ENCODE results near the gene KCNIP1.

The KCNIP1 gene

DNA sequence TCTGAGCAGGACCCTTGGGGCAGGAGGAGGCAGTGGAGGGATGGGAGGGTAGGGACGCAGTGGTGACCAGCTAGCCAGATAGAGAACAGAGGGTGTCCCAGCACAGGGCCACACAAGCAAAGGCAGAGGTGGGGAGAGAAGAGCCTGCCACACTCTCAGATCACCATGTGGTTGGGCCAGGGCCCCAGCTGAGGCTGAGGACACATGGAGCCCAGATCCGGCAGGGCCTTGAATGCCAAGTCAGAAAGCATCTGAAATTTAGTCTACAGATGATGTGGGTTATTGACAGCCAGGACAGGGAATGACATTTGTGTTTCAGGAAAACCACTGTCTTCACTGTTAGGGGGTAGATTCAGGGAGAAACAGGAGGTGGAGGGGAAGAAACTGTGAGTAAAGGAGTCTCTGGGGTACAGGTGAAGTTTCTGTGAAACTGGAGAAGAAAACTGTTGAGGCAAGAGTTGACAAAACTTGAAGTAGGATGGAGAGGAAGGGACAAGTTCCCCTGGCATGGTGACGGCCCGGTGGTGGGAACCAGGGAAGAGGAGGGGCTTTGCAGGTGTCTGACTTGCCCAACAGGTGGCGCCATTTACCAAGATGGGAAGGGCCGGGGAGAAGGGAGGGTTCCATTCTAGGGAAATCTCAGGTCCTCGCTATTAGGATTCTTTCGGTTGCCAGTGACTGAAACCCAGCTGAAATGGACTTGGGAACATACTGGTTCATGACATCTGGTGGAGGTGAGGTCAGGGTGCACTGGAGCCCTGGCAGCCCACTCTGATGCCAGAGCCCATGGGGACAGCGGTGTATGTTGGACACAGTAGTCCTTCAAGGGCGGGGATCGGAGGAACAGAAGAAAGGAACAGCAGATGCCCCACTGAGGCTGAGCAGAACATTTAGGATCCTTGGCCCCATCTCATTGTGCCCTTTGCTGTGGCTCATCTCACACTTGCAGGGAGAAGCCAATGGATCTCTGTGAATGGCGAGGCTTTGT, 100.1 kb downstream of the KCNIP1 start:
- H3K4me3 Mint-ChIP-seq: no peak overlapping the region
- H3K36me3 Mint-ChIP-seq: no peaks in the 10 kb centered on the region
- H3K9me3 Mint-ChIP-seq: no peaks in the 10 kb centered on the region
- DNase-seq (ENCODE audit: low spot score in 2 of 2) (no peak), ATAC-seq (ENCODE audit: low read depth) (no peak)
- H3K4me1 Mint-ChIP-seq: no peaks in the 10 kb centered on the region
- H3K27me3 Mint-ChIP-seq: peaks cover 10% of the 10 kb centered on the region
- no peak overlapping the region for H3K27ac Mint-ChIP-seq

DNA sequence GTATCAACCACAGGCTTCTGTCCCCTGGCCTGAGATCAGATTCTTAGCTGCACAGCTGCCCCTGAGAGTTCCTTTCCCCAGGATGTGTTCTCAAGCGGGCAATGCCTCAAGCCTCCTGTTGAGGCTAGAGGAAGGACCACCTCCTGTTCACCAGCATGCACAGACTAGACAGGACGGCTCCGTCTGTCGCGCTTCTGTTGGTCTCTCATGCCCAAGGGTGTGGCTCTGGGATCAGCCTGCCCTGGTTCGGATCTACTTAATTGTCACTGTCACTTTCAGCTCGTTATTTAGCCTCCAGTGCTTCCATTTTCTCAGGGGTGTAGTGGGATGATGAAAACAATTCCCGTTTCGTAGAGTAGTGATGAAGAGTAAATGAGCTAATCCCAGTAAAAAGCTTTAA, 103.1 kb downstream of the KCNIP1 start:
- no peak overlapping the region for H3K4me3 Mint-ChIP-seq
- ATAC-seq (ENCODE audit: low read depth): no peak
- no peak overlapping the region for H3K27ac Mint-ChIP-seq
- peaks cover 7% of the 10 kb centered on the region for H3K27me3 Mint-ChIP-seq
- H3K9me3 Mint-ChIP-seq: no peaks in the 10 kb centered on the region
- no peak for DNase-seq (ENCODE audit: low spot score in 2 of 2)
- no peaks in the 10 kb centered on the region for H3K4me1 Mint-ChIP-seq
- no peaks in the 10 kb centered on the region for H3K36me3 Mint-ChIP-seq

DNA sequence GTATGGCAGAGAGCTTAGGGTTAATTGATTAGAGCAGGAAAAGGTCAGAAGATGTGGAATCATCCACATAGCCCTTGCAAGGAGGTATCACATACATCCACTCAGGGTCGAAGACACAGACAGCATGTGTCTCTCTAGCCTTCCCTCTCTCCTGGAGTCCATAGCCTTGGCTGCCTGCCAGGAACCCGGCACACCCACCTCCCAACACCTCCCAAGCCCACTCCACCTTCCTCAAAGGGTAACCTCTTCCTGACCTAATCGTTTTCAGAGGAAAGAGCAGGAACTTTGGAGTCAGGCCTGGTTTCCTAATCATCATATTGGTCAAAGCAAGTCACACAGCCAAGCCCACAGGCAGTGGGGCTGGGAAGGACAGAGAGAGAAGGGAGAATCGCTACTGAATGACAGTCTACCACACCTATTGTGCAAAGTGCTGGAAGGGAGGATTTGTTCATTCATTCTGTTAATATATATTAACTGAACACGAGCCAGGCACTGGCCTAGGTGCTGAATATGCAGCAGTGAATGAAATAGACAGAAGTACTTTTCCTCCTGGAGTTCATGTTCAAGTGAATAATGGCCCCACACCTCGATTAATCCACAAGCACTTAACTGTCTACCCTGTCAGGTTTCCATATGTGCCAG, 107.8 kb downstream of the KCNIP1 start:
- no peaks in the 10 kb centered on the region for H3K36me3 Mint-ChIP-seq
- no peaks in the 10 kb centered on the region for H3K9me3 Mint-ChIP-seq
- ATAC-seq (ENCODE audit: low read depth) (no peak), DNase-seq (ENCODE audit: low spot score in 2 of 2) (no peak)
- no peak overlapping the region for H3K4me3 Mint-ChIP-seq
- H3K27me3 Mint-ChIP-seq: peaks cover 10% of the 10 kb centered on the region
- H3K4me1 Mint-ChIP-seq: no peaks in the 10 kb centered on the region
- H3K27ac Mint-ChIP-seq: no peak overlapping the region

DNA sequence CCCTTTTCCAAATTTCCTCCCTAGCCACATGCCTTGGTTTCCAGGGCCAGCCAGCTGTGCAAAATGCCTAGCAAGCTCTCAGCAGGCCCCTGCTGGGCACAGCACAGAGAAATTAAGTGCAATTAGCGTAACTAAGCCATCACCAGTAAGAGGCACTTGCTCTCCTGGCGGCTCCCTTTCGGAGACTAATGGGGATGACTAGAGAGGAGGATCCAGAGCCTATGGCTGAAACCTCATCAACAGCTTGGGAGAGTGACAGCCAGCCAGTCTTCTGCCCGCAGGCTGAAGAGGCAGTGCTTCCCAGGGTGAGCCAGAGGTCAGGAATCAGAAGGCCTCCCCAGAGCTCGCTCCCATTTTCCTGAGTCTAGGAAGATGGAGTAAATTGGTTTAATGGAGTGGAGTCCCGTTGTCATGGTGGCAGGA, 108.4 kb downstream of the KCNIP1 start:
- no peaks in the 10 kb centered on the region for H3K4me1 Mint-ChIP-seq
- no peaks in the 10 kb centered on the region for H3K9me3 Mint-ChIP-seq
- DNase-seq (ENCODE audit: low spot score in 2 of 2): no peak
- ATAC-seq (ENCODE audit: low read depth): no peak
- H3K36me3 Mint-ChIP-seq: no peaks in the 10 kb centered on the region
- H3K4me3 Mint-ChIP-seq: no peak overlapping the region
- no peak overlapping the region for H3K27ac Mint-ChIP-seq
- peaks cover 12% of the 10 kb centered on the region for H3K27me3 Mint-ChIP-seq

DNA sequence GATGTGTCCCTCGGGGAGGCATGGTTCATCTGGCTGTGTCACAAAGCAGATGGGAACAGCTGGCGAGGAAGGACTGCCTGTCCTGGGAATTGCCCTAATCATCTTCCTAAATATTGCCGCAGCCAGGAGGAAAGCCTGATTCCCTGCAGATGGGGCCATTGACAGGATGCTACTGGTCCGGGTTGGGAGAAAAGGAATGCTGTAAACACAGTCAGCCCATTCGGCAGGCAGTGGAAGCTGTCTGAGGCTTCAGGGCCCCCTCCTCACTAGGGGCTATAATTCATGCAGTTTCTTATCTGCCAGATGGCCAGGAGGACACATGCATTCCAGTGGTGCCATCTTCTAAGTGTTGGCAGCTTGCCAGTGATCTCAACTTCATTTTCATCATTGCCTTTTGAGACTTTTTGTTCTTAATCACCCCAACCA, 110.3 kb downstream of the KCNIP1 start:
- Mint-ChIP-seq H3K4me3 (no peak overlapping the region), H3K27me3 (peaks cover 11% of the 10 kb centered on the region), H3K36me3 (no peaks in the 10 kb centered on the region), H3K9me3 (no peaks in the 10 kb centered on the region), H3K4me1 (no peaks in the 10 kb centered on the region), H3K27ac (no peak overlapping the region)
- ATAC-seq (ENCODE audit: low read depth) (no peak), DNase-seq (ENCODE audit: low spot score in 2 of 2) (no peak)

DNA sequence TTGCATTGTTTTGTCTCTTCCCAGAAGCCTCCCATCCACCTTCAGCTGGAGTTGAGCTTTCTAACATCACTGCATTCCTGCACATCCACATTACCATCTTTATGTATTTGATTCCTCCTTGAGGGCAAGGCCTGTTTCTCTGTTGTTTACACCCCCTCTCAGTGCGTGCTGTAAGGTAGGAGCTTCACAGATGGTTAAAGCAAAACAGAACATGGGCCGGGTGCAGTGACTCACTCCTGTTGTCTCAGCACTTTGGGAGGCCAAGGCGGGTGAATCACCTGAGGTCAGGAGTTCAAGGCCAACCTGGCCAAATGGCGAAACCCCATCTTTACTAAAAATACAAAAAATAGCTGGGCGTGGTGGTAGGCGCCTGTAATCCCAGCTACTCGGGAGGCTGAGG, 110.9 kb downstream of the KCNIP1 start:
- no peak overlapping the region for H3K27ac Mint-ChIP-seq

DNA sequence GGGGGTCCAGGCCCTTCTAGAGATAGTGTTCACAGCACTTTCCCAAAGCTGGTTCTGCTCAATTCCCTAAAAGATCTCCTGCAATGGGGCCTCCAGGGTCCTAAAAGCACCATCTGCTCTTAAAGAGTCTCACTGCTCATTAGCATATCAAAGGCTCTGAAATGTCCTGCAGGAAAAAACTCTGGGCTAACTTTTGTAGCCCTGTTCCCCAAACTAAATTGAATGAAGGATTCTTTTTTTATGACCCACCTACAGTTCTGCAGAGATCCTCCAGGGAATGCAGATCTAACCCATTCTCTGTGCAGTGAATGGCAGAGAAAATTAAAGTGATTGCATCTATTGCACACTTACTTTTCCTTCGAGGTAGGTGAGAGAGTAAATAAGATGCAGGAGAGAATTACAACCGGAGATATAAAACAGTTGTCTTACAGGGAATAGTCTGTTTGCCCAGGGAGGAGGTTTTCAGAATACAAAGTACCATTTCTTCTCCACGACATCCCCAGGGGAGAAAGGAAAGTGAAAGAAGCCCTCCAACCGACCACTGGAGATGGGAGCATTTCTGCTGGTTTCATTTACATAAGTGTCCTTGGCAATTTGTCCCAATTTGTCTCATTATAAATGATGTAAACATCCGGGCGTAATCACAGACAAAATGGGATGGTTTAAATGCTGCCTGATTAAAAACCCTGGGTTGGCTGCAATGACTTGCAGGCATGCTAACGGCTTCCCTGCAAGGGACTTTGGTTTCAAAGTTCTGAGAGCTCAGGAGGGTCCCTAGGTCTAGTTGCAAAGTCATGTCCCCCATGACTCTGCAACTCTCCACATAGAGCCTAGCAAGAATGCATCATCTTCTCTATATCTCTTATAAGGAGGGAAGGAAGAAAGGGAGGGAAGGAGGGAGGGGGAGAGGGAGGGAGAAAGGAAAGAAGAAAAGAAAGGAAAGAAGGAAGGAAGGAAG, 114.0 kb downstream of the KCNIP1 start:
- DNase-seq (ENCODE audit: low spot score in 2 of 2): no peak
- ATAC-seq (ENCODE audit: low read depth): no peak
- Mint-ChIP-seq H3K4me1 (no peaks in the 10 kb centered on the region), H3K4me3 (no peak overlapping the region), H3K27ac (no peak overlapping the region), H3K36me3 (no peaks in the 10 kb centered on the region), H3K27me3 (peaks cover 10% of the 10 kb centered on the region), H3K9me3 (no peaks in the 10 kb centered on the region)

More for the DNA sequence above, 110.9 kb downstream of the KCNIP1 start:
- ATAC-seq (ENCODE audit: low read depth) (no peak), DNase-seq (ENCODE audit: low spot score in 2 of 2) (no peak)
- peaks cover 11% of the 10 kb centered on the region for H3K27me3 Mint-ChIP-seq
- no peaks in the 10 kb centered on the region for H3K36me3 Mint-ChIP-seq
- H3K4me3 Mint-ChIP-seq: no peak overlapping the region
- no peaks in the 10 kb centered on the region for H3K4me1 Mint-ChIP-seq
- no peaks in the 10 kb centered on the region for H3K9me3 Mint-ChIP-seq

DNA sequence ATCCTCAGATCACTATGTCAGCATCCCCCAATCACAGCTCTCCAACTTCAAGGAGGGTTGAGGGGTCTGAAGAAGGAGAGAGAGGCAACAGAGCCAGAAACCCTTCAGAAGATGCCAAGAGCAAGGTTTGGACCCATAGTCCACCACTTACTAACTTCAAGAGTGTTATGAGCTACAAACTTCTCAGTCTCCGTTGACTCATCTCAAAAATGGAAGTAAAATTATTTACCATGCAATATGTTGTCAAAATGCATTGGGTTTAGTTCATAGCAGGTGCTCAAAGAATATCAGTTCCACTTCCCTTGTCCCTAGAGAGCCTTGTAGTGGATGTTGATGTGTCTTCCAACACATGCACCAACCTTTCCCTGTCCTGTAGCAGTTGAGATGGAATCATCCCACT, 116.0 kb downstream of the KCNIP1 start:
- ATAC-seq (ENCODE audit: low read depth) (no peak), DNase-seq (ENCODE audit: low spot score in 2 of 2) (no peak)
- no peak overlapping the region for H3K4me3 Mint-ChIP-seq

DNA sequence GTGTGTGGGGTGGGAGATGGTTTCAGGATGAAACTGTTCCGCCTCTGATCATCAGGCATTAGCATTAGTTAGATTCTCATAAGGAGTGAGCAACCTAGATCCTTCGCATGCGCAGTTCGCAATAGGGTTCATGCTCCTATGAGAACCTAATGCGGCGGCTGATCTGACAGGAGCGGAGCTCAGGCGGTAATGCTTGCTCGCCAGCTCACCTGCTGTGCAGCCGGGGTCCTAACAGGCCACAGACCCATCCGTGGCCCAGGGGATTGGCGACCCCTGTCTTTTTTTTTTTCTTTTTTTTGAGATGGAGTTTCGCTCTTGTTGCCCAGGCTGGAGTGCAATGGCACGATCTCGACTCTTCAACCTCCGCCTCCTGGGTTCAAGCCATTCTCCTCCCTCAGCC, 119.1 kb downstream of the KCNIP1 start:
- no peaks in the 10 kb centered on the region for H3K9me3 Mint-ChIP-seq
- ATAC-seq (ENCODE audit: low read depth): no peak
- H3K27me3 Mint-ChIP-seq: peaks cover 5% of the 10 kb centered on the region
- DNase-seq (ENCODE audit: low spot score in 2 of 2): no peak
- H3K4me3 Mint-ChIP-seq: no peak overlapping the region
- no peaks in the 10 kb centered on the region for H3K4me1 Mint-ChIP-seq
- H3K27ac Mint-ChIP-seq: no peak overlapping the region
- H3K36me3 Mint-ChIP-seq: no peaks in the 10 kb centered on the region

More for the DNA sequence above, 116.0 kb downstream of the KCNIP1 start:
- no peaks in the 10 kb centered on the region for H3K4me1 Mint-ChIP-seq
- H3K9me3 Mint-ChIP-seq: no peaks in the 10 kb centered on the region
- peaks cover 10% of the 10 kb centered on the region for H3K27me3 Mint-ChIP-seq
- H3K27ac Mint-ChIP-seq: no peak overlapping the region
- no peaks in the 10 kb centered on the region for H3K36me3 Mint-ChIP-seq

DNA sequence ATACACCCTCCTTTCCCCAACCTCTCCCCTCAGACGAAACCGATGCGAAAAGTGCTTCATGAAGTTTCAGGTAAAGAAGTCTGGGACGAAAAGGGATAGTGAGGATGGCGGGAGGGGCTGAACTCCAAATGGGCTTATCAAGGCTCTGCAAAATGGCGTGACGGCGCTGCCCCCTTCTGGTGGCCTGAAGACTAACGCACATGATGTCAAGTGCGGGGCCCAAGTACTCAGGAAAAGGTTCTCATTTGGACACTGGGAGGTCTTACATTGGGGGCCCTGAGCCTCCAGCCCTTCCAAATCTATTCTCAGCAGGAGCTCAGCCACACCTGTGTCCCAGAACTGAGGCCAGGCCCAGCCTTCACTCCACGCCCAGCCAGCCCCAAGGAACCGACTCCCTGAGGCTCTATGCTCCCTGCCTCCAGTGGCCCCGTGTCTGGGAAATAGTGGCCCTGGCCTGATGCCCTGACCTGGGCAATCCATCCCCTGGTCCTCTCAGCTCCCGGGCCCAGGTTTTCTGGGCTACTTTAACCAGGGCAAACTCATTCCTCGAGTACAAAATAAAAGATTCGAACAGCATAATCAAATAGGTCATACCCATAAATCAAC, 119.9 kb downstream of the KCNIP1 start:
- ATAC-seq (ENCODE audit: low read depth) (no peak), DNase-seq (ENCODE audit: low spot score in 2 of 2) (no peak)
- H3K4me3 Mint-ChIP-seq: no peak overlapping the region
- H3K9me3 Mint-ChIP-seq: no peaks in the 10 kb centered on the region
- H3K4me1 Mint-ChIP-seq: no peaks in the 10 kb centered on the region
- H3K27me3 Mint-ChIP-seq: peaks cover 5% of the 10 kb centered on the region
- H3K27ac Mint-ChIP-seq: no peak overlapping the region
- H3K36me3 Mint-ChIP-seq: no peaks in the 10 kb centered on the region

DNA sequence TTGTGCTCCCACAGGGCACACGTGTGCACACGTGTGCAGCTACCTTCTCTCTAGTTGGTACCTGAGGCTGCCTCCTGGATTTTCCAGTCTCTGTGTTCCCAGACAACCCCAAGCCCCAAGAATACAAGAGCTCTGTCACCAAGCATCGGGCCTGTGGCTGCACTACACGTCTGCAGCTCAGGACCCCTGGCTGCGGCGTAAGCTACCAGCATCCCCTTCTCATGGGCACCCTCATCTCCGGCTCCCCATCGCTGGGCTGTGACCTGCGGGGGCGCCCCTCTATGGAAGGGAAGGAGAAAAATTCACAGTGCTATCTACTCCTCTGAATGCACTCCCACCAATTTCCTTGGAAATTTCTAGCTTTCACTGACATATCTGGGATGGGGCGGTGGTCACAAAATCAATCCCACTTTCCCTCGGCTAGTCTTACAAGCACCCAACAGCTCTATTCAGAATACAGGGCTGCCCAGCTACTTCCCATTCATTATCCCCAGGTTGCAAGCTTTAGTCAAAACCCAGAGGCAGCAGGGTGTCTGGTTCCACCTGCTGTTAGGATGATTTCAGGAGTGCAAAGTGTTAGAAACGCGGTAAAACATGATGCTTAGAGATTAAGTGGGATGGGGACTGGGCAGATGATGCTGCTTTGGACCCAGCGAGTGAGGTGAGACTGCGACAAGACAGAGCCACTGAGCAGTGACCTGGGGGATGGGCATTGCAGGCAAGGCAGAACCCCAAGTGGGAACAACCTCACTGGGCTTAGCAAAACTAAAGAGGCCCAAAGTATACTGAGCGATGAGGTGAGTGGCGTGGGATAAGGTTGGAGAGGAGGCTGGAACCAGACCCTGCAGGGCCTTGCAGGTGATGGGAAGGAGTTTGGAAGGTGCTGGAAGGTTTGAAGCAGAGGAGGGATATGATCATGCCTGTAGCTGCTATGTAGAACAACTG, 121.7 kb downstream of the KCNIP1 start:
- Mint-ChIP-seq H3K9me3 (no peaks in the 10 kb centered on the region), H3K27me3 (peaks cover 5% of the 10 kb centered on the region), H3K27ac (no peak overlapping the region), H3K36me3 (no peaks in the 10 kb centered on the region), H3K4me1 (no peaks in the 10 kb centered on the region), H3K4me3 (no peak overlapping the region)
- DNase-seq (ENCODE audit: low spot score in 2 of 2) (no peak), ATAC-seq (ENCODE audit: low read depth) (no peak)

DNA sequence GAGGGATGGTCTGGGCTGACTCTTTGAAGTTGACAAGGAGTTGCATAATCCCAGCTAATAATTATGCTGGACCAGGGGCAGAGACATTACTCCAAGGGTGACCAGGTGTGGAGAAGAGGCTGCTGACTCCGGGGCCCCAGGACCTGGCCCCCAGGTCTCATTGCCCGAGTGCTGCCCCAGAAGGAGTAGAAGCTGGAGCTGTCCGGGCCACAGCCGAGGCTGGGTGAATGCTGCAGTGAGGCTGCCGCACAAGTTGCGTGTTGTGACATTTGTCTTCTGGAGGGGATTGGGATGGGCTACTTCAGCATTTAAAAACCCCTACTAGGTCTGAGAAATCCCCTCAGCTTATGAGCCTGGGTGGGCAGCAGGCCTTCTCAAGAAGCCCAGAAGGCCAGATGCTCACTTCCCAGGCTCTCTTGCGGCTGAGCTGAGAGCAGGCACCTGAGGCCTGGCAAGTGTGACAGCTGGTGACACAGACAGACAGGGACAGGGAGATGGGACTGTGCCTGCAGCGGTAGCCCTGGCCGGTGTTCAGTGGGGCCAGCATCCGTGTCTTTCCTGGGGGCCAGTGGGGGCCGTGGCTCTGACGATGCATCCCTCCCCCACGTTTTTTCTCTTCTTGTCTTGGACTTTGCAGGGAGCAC, 122.8 kb downstream of the KCNIP1 start:
- DNase-seq (ENCODE audit: low spot score in 2 of 2): no peak
- Mint-ChIP-seq H3K4me1 (no peaks in the 10 kb centered on the region), H3K9me3 (no peaks in the 10 kb centered on the region), H3K36me3 (no peaks in the 10 kb centered on the region), H3K27ac (no peak overlapping the region), H3K27me3 (peaks cover 5% of the 10 kb centered on the region), H3K4me3 (no peak overlapping the region)
- no peak for ATAC-seq (ENCODE audit: low read depth)

All from memory B cell (primary cell).